ENCODE data around the gene UBALD1.

Gene UBALD1

GRCh38 chr16:4613636-4614570, 785 bp downstream of the UBALD1 start:
- no peak for DNase-seq

GRCh38 chr16:4612977-4613635, 1.6 kb downstream of the UBALD1 start:
- DNase-seq, result no peak

GRCh38 chr16:4612474-4612931, 2.2 kb downstream of the UBALD1 start:
- DNase-seq, result no peak

GRCh38 chr16:4611337-4612021, 3.2 kb downstream of the UBALD1 start:
- no peak for DNase-seq

- no peak for DNase-seq
Measured at GRCh38 chr16:4610011-4611005, 4.4 kb downstream of the UBALD1 start.

GRCh38 chr16:4609200-4610010, 5.3 kb downstream of the UBALD1 start:
- DNase-seq, result no peak

GRCh38 chr16:4608704-4608980, 6.0 kb downstream of the UBALD1 start:
- no peak for DNase-seq

GRCh38 chr16:4607841-4608703, 6.6 kb downstream of the UBALD1 start:
- DNase-seq, result no peak

GRCh38 chr16:4606354-4606753, 8.3 kb downstream of the UBALD1 start:
- peak; percentile 10 for DNase-seq

GRCh38 chr16:4604401-4604800, 10.3 kb downstream of the UBALD1 start:
- DNase-seq, result no peak

- no peak for DNase-seq
Measured at GRCh38 chr16:4603624-4604170, 11.0 kb downstream of the UBALD1 start.

GRCh38 chr16:4602331-4602730, 12.4 kb downstream of the UBALD1 start:
- no peak for DNase-seq

- no peak for DNase-seq
Measured at GRCh38 chr16:4601864-4602186, 12.9 kb downstream of the UBALD1 start.

GRCh38 chr16:4601036-4601863, 13.4 kb downstream of the UBALD1 start:
- DNase-seq, result no peak

GRCh38 chr16:4599545-4599944, 15.1 kb downstream of the UBALD1 start:
- no peak for DNase-seq

GRCh38 chr16:4599037-4599436, 15.7 kb downstream of the UBALD1 start:
- no peak for DNase-seq

GRCh38 chr16:4597174-4597573, 17.5 kb downstream of the UBALD1 start:
- no peak for DNase-seq

- DNase-seq, result no peak
Measured at GRCh38 chr16:4594433-4595410, 20.0 kb downstream of the UBALD1 start.
